ENCODE data around the gene POLE4.

POLE4 gene

DNA sequence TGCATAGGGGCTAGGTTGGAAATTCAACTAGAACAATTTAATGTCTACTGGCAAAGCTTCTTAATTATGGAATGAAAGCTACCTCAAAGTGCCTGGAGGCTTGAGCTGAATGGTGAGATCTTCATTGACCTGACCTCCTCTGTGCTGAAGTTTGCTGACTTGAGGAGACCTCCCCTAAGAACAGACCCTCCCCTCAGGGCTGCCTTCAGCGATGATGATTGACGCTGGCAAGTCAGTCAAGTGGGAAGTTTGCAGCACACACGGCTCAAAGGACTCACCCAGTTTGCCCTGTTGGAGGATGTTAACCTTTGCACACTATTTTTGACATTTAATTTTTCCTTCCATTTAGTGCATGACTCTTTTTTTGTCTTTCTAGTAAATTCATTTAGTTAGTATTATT lies 17.2 kb upstream of the POLE4 start:
- DNase-seq (ENCODE audit: low read depth): no peak

DNA sequence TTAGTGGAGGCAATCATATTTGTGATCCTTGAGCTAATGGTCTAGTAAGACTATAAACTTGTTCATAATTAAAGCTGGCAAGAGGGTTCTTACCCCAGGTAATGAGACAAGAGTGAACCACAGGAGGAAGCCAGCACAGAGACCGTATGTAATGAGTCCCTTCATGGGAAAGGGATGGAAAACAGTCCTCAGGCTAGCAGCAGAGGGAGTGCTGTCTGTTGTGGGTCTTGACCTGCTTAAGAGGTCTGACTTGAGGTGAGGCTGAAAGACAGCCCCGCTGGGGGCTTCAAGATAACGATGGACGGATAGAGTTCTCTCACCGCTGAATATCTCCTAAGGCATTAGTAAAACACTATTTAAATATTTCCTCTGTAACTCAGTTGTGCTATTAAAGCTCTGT lies 16.2 kb upstream of the POLE4 start:
- no peak for DNase-seq (ENCODE audit: low read depth)

DNA sequence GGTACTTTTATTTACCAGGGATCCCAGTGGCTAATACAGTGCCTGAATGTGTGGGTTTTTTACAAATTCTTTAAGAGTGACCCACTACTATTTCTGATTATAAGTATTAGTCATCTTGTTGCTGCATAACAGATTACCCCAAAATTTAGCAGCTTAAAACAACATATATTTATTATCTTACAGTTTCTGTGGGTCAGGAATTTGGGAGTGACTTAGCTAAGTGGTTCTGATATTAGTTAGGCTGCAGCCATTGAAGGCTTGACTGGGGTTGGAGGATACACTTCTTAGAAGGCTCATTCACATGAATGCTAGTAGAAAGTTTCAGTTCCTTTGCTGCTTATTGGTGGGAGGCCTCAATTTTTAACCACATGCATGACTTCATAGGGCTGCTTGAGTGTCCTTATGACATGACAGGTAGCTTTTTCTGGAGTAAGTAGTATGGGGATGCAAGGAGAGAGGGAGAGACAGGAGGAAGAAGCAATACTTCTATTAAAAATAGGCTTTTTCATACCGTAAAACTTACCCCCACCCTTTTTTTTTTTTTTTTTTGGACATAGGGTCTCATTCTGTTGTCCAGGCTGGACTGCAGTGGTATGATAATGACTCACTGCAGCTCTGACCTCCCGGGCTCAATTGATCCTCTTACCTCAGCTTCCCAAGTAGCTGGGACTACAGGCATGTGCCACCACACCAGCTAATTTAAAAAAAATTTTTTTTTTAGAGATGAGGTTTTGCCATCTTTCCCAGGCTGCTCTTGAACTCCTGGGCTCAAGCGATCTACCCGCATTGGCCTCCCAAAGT lies 13.3 kb upstream of the POLE4 start:
- no peak for DNase-seq (ENCODE audit: low read depth)

DNA sequence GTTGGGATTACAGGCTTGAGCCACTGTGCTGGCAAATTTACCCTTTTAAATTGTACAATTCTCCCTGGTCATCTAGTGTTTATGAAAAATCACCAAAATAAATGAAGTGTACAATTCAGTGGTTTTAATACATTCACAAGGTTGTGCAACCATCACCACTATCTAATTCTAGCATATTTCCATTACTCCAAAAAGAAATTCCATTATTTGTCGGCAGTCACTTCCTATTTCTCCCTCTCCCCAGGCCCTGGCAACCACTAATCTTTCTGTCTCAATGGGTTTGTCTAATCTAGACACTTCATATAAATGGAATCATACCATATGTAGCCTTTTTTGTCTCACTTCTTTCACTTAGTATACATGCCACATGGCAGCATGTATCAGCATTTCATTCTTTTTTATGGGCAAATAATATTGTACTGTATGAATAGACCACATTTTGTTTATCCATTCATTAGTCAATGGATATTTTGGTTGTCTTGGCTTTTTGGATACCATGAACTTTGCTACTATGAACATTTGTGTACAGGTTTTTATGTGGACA lies 12.6 kb upstream of the POLE4 start:
- DNase-seq (ENCODE audit: low read depth): no peak

DNA sequence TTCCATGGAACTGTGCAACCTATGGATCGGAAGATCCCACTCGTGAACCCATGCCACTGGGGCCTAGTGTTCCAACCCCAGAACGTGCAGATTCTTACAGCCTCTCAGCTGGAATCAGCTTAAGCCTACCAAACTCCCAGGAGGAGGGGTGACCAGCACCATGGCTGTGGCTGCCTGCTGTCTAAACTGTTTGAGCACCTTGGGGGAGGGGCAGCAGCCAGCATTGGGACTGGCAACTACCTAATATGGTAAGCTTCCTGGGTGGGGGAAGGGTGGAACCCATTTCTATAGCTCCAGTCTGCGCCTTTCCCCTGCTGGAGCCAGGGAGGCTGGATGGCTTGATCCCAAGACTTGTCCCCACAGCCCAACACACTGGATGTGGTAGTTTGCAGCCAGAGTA lies 10.7 kb upstream of the POLE4 start:
- DNase-seq (ENCODE audit: low read depth): no peak

DNA sequence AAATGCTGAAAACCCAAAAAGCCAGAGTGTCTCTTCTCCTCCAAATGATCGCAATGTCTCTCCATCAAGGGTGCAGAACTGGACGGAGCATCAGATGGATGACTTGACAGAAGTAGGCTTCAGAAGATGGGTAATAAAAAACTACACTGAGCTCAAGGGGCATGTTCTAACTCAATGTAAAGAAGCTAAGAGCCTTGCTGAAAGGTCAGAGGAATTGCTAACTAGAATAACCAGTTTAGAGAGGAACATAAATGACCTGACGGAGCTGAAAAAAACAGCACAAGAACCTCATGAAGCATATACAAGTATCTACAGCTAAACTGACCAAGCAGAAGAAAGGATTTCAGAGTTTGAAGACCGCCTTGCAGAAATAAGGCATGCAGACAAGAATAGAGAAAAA lies 9.7 kb upstream of the POLE4 start:
- no peak for DNase-seq (ENCODE audit: low read depth)

GRCh38 chr2:74951211-74951754 lies 7.2 kb upstream of the POLE4 start:
- DNase-seq (ENCODE audit: low read depth): no peak

DNA sequence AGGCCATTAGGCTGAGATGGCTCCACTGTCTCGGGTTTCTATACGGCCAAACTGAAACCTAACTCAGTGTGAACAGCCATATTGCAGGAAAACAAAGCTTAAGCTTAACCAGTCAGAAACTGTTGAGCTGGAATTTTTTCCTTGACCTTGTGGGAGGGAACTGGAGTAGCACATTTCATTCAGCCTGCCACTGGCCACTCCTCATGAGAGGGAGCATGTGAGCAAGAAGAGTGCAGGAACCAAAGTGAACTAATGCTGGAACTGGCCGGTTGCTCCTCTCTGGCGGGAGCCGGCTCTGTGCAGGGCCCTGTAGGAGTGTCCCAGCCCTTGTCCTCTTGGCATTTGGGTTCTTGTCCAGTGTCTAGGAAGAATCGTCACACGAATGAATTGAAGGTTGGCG lies 5.9 kb upstream of the POLE4 start:
- DNase-seq (ENCODE audit: low read depth): no peak

- DNase-seq (ENCODE audit: low read depth): no peak
These were observed 4.5 kb upstream of the POLE4 start for GRCh38 chr2:74953796-74954499.

GRCh38 chr2:74954500-74954874 lies 4.0 kb upstream of the POLE4 start:
- no peak for DNase-seq (ENCODE audit: low read depth)

GRCh38 chr2:74957886-74958273 lies 563 bp upstream of the POLE4 start:
- DNase-seq (ENCODE audit: low read depth): no peak

DNA sequence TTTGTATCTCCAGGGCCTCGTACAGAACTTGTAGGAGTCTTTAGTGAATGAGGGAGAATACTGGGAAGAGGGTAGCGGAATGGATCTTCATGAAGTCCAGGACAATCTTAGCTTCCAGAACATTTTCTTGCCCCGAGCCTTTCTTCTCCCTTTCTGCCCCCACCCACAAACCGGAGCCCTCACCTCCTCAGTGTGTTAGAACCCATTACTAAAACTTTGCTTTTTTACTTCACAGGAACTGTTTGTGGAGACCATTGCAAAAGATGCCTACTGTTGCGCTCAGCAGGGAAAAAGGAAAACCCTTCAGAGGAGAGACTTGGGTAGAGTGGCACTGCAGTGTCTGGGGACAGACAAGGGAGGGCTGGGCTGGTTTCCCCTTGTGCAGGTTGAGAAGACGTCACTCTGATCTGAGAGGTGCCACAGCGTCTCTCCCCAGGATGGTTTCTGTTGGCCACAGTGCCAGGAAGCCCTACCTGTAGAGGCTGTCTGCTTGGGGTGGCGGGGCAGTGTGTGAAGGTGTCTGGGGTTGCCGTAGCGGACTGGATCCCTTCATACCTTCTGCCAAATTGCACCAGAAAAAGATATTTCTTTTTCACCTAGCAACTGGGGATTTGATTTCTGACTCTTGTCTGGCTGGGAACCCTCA lies 786 bp downstream of the POLE4 start:
- DNase-seq (ENCODE audit: low read depth): no peak

GRCh38 chr2:74966887-74967286 lies 8.4 kb downstream of the POLE4 start:
- no peak for DNase-seq (ENCODE audit: low read depth)

DNA sequence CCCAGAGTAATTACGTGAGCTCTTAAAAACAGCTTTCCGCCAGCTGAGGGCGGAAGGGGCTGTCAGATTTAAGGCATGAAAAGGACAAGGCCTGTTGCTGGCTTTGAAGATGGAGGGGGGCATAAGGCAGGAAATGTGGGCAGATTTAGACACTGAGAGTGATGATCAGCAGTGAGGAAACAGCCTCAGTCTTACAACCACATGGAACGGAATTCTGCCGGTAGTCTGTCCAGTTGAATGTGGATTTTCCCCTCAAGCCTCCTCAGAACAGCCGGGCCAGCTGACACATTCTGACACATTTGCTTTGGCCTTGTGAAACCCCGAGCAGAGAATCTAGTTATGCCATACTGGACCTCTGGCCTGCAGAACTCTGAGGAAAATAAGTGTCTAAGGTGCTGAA lies 16.6 kb downstream of the POLE4 start:
- DNase-seq (ENCODE audit: low read depth): no peak

- no peak for DNase-seq (ENCODE audit: low read depth)
These were observed 21.4 kb downstream of the POLE4 start for GRCh38 chr2:74979844-74980243.

- no peak for DNase-seq (ENCODE audit: low read depth)
These were observed 24.1 kb downstream of the POLE4 start for GRCh38 chr2:74982577-74982976.

GRCh38 chr2:74983631-74984392 lies 25.4 kb downstream of the POLE4 start:
- DNase-seq (ENCODE audit: low read depth): no peak

- DNase-seq (ENCODE audit: low read depth): no peak
These were observed 26.6 kb downstream of the POLE4 start for GRCh38 chr2:74984947-74985637.

DNA sequence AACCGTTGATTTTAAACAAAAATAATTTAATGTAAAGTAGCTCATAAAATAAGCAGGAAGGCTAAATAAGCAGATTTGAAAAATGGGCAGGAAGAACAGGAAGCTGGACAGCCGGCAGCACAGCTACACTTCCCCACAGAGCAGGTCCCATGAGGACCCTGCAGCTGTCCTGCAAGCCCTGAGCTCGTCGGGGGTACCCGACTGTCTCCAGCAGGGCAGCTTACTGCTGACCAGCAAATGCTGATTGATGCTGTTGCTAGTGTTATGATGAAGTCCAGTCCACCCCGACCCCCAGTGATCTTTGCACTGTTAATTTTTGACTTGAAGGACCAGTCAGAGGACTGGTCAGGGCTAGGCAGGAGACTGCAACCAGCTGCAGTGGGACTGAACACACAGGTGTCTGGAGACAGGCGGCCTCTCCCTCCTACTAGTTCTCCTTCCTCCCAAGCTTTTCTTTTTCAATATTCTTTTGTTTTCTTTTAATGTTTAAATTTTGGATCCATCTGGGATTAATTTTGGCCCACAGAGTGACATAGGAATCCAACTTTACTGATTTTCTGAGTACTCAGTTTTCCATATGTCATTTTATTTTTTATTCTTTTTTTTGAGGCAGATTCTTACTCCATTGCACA lies 27.7 kb downstream of the POLE4 start:
- DNase-seq (ENCODE audit: low read depth): no peak

GRCh38 chr2:74991977-74992376 lies 33.5 kb downstream of the POLE4 start:
- no peak for DNase-seq (ENCODE audit: low read depth)

- DNase-seq (ENCODE audit: low read depth): no peak
These were observed 41.0 kb downstream of the POLE4 start for GRCh38 chr2:74999468-74999867.
